CD8-positive, alpha-beta memory T cell (primary cell): ENCODE measurements around the gene MTNR1B. TPM values are rescaled to one million over a fixed set of nuclear protein-coding genes. Genes with fewer than 3 reads are reported as not detected.

Experiments used
- CTCF ChIA-PET: fragments of 350-600 bp; sonication (Branson Sonifier 250); formaldehyde crosslinking; loops from one replicate; lab custom pipeline; 2021; ENCODE audit warnings: antibody characterized with exemption; lab: Charles Lee
- POLR2A ChIA-PET: fragments of 350-600 bp; sonication (Branson Sonifier 250); formaldehyde crosslinking; loops from one replicate; lab custom pipeline; 2021; ENCODE audit warnings: antibody characterized with exemption; lab: Charles Lee
- DNase-seq, 5 donors: peaks; one replicate each; pipeline versions ENCODE4 v3.0.0 to v3.0.0-alpha.2; 2020 to 2022; ENCODE audit warnings: mixed read lengths in 1 of 5
- H3K27ac ChIP-seq: one replicate; pipeline ENCODE4 v1.7.0; 2013; ENCODE audit warnings: low read depth, mild to moderate bottlenecking, low read length, moderate library complexity
- H3K27me3 ChIP-seq: 2 replicates; pipeline ENCODE4 v1.7.0; 2013; ENCODE audit warnings: low read length, mild to moderate bottlenecking; ENCODE audit not compliant: insufficient read depth, poor library complexity, severe bottlenecking
- H3K36me3 ChIP-seq: 2 replicates; pipeline ENCODE4 v1.7.0; 2013; ENCODE audit warnings: mild to moderate bottlenecking, low read length, moderate library complexity; ENCODE audit not compliant: insufficient read depth
- H3K4me1 ChIP-seq: 2 replicates; pipeline ENCODE4 v1.7.0; 2013; ENCODE audit warnings: mild to moderate bottlenecking, low read length, moderate library complexity; ENCODE audit not compliant: insufficient read depth
- H3K4me3 ChIP-seq: 2 replicates; pipeline ENCODE4 v1.7.0; 2013; ENCODE audit warnings: mild to moderate bottlenecking, low read length
- H3K9me3 ChIP-seq: 2 replicates; pipeline ENCODE4 v1.7.0; 2013; ENCODE audit warnings: mild to moderate bottlenecking, low read length
- H3K27ac Mint-ChIP-seq, 8 donors: one replicate each; pipeline ENCODE4 v1.8.0; 2020 to 2021; ENCODE audit warnings: mixed read lengths in 8 of 8, mild to moderate bottlenecking in 6 of 8, inconsistent platforms in 3 of 8, moderate library complexity in 3 of 8
- H3K27me3 Mint-ChIP-seq, 2 donors: one replicate each; pipeline ENCODE4 v1.8.0; 2020 to 2021; ENCODE audit warnings: mixed read lengths in 2 of 2, mild to moderate bottlenecking in 1 of 2, moderate library complexity in 1 of 2
- H3K36me3 Mint-ChIP-seq, 3 donors: one replicate each; pipeline ENCODE4 v1.8.0; 2020 to 2021; ENCODE audit warnings: mixed read lengths in 3 of 3, inconsistent platforms in 1 of 3, mild to moderate bottlenecking in 1 of 3
- H3K4me1 Mint-ChIP-seq, 3 donors: one replicate each; pipeline ENCODE4 v1.8.0; 2020 to 2021; ENCODE audit warnings: mixed read lengths in 3 of 3, inconsistent platforms in 1 of 3, mild to moderate bottlenecking in 1 of 3
- H3K4me3 Mint-ChIP-seq, 7 donors: one replicate each; pipeline ENCODE4 v1.8.0; 2020 to 2021; ENCODE audit warnings: mixed read lengths in 7 of 7, mild to moderate bottlenecking in 6 of 7, moderate library complexity in 4 of 7, inconsistent platforms in 2 of 7
- H3K9me3 Mint-ChIP-seq, 5 donors: one replicate each; pipeline ENCODE4 v1.8.0; 2020 to 2022; ENCODE audit warnings: mixed read lengths in 5 of 5, mild to moderate bottlenecking in 3 of 5, moderate library complexity in 2 of 5, inconsistent platforms in 1 of 5
- polyA plus RNA-seq: library from polyadenylated mRNA; unstranded; fragments of 300-500 nt; fragmentation: Illumina TruSeq; gene quantifications from one replicate; pipeline ENCODE4 v1.2.3, GENCODE V29; 2021
- total RNA-seq, 2 experiments: library from RNA; stranded (reverse); gene quantifications; one replicate each; pipeline ENCODE4 v1.2.3, GENCODE V29; 2021

MTNR1B gene
- total RNA-seq (not detected), polyA plus RNA-seq (not detected)

DNA sequence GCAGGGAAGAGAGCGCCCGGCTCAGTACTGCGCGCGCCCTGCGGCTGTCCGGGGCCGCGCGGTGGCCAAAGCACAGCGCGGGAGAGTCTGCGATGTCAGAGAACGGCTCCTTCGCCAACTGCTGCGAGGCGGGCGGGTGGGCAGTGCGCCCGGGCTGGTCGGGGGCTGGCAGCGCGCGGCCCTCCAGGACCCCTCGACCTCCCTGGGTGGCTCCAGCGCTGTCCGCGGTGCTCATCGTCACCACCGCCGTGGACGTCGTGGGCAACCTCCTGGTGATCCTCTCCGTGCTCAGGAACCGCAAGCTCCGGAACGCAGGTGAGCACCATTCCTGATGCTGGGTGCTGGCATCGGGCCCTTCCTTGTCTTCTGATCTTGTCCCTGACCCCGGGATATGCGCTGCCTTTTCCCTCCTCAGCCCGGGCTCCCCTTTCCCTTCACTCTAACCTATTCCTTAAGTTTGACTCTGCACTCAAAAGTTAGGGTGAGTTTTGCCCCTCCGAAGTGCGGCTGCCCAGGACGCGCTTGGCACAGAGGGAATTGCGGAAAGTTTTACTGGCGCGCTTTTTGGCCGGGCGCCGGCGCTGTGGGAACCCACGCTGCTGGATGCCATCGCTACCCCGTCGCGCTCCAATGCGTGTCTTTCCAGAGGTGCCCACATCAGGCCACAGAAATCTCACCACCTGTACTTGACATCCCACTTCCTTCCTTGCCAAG lies at the start of gene MTNR1B:
Gene MTNR1B (plus strand): TSS at position 18 of the 714 bp plus-strand sequence. CDS start 75 bp downstream, at position 93.
- ChIA-PET CTCF (no interaction called here), POLR2A (no interaction called here)
- no peak for DNase-seq
- H3K27ac ChIP-seq, result no peak within 1 kb of the TSS
- Mint-ChIP-seq H3K27me3 (peaks cover 0 to 8% of the 10 kb centered on the region in 2 donors), H3K36me3 (no peaks in the 10 kb centered on the region), H3K27ac (no peak within 1 kb of the TSS), H3K9me3 (peaks cover 0 to 8% (median 0%) of the 10 kb centered on the region in 5 donors), H3K4me3 (no peak within 1 kb of the TSS), H3K4me1 (no peaks in the 10 kb centered on the region)
- H3K4me1 ChIP-seq, result no peaks in the 10 kb centered on the region
- H3K27me3 ChIP-seq, result no peaks in the 10 kb centered on the region
- H3K36me3 ChIP-seq, result no peaks in the 10 kb centered on the region
- H3K4me3 ChIP-seq, result no peak within 1 kb of the TSS
- H3K9me3 ChIP-seq, result no peaks in the 10 kb centered on the region

DNA sequence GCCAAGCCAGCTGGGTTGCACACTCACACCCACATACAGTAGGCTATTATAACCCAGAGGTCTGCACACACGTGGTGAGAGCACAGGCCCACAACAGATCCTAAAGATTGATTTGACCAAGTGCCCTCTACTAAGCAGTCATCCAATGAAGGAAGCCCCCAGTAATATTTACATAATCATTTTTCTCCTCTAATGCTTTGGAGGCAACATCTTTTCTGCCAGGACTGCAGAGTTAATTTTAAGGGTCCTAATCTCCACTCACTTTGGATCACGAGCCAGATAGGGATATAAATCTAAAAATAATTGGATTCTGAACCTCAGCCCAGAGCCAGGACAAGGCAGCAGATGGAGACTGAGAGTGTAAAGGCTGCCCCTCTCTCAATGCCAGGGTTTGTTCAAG lies 49.1 kb upstream of the MTNR1B start:
- H3K36me3 ChIP-seq, result no peaks in the 10 kb centered on the region

DNA sequence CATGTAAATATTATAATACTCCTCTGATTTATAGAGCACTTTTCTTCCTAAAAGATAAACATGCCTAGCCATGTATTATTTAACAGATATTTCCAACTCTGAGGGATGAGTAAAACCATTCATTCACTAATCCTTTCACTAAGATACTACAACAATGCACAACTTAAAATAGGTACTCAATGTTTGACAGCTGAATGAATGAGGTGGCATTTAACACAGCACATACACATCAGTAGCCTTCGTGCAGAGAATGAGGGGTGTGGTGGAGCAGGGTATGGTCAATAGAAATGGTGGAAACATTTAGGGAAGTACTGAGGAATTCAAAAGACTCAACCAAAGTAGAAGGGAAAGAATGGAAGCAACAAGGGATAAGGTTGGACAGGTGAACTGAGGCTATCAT lies 46.7 kb upstream of the MTNR1B start:
- POLR2A ChIA-PET, result no interaction called here
- H3K4me3 Mint-ChIP-seq, result no peak overlapping the region
- no peak for DNase-seq
- Histone ChIP-seq H3K27me3 (no peaks in the 10 kb centered on the region), H3K9me3 (no peaks in the 10 kb centered on the region), H3K4me1 (no peaks in the 10 kb centered on the region), H3K4me3 (no peak overlapping the region), H3K36me3 (no peaks in the 10 kb centered on the region), H3K27ac (no peak overlapping the region)
- peaks cover 3 to 22% (median 12%) of the 10 kb centered on the region in 5 donors for H3K9me3 Mint-ChIP-seq
- H3K4me1 Mint-ChIP-seq, result no peaks in the 10 kb centered on the region
- CTCF ChIA-PET, result no interaction called here
- peaks cover 0 to 4% of the 10 kb centered on the region in 2 donors for H3K27me3 Mint-ChIP-seq
- H3K27ac Mint-ChIP-seq, result no peak overlapping the region
- no peaks in the 10 kb centered on the region for H3K36me3 Mint-ChIP-seq

More for the DNA sequence above, 49.1 kb upstream of the MTNR1B start:
- peaks cover 0 to 2% of the 10 kb centered on the region in 2 donors for H3K27me3 Mint-ChIP-seq
- Histone ChIP-seq H3K9me3 (no peaks in the 10 kb centered on the region), H3K27me3 (no peaks in the 10 kb centered on the region), H3K27ac (no peak overlapping the region), H3K4me3 (no peak overlapping the region), H3K4me1 (no peaks in the 10 kb centered on the region)
- ChIA-PET CTCF (no interaction called here), POLR2A (no interaction called here)
- DNase-seq, result no peak
- H3K27ac Mint-ChIP-seq, result no peak overlapping the region
- H3K36me3 Mint-ChIP-seq, result no peaks in the 10 kb centered on the region
- H3K4me3 Mint-ChIP-seq, result no peak overlapping the region
- no peaks in the 10 kb centered on the region for H3K4me1 Mint-ChIP-seq
- peaks cover 0 to 13% (median 4%) of the 10 kb centered on the region in 5 donors for H3K9me3 Mint-ChIP-seq

DNA sequence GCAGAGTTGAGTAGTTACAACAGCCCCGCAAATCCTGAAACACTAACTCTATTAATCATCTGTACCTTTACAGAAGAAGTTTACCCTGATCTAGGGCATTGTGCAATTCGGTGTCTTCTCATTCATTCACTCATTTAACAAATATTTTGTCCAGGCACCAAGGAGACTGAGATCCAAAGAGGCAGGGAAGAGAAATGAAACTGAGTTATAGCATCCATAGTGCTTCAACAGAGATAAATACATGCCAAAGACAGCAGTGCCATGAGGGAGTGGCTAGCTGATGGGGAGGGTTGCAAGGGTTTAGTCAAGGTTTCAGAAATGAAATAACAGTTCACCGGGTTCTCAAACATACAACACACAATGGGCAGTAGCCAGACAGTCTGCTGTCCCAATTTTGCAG lies 40.2 kb upstream of the MTNR1B start:
- DNase-seq, result no peak
- POLR2A ChIA-PET, result no interaction called here
- H3K27me3 Mint-ChIP-seq, result peaks cover 0 to 4% of the 10 kb centered on the region in 2 donors
- Histone ChIP-seq H3K9me3 (no peaks in the 10 kb centered on the region), H3K36me3 (no peaks in the 10 kb centered on the region), H3K27ac (no peak overlapping the region), H3K4me3 (no peak overlapping the region), H3K27me3 (no peaks in the 10 kb centered on the region), H3K4me1 (no peaks in the 10 kb centered on the region)
- no peaks in the 10 kb centered on the region for H3K36me3 Mint-ChIP-seq
- peaks cover 3 to 17% (median 11%) of the 10 kb centered on the region in 5 donors for H3K9me3 Mint-ChIP-seq
- CTCF ChIA-PET, result no interaction called here
- no peak overlapping the region for H3K4me3 Mint-ChIP-seq
- H3K27ac Mint-ChIP-seq, result no peak overlapping the region
- H3K4me1 Mint-ChIP-seq, result no peaks in the 10 kb centered on the region

DNA sequence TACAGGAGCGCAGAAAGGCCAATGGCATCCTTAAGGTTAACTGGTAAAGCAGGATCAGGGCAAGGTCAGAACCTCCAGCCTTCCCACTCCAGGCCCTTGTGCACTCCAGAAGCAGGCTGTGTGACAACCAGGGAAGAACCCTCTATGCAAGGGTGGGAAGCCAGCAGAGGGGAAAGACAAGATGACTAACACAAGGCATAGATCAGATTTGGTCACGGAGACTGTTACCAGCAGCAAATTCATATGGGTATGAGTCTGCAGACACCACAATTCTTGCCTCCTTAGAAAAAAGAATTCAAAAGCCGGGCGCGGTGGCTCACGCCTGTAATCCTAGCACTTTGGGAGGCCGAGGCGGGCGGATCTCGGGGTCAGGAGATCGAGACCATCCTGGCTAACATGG lies 39.8 kb upstream of the MTNR1B start:
- H3K4me1 ChIP-seq, result no peaks in the 10 kb centered on the region
- ChIA-PET CTCF (no interaction called here), POLR2A (no interaction called here)
- H3K36me3 ChIP-seq, result no peaks in the 10 kb centered on the region
- Mint-ChIP-seq H3K4me3 (no peak overlapping the region), H3K9me3 (peaks cover 3 to 13% (median 9%) of the 10 kb centered on the region in 5 donors), H3K27ac (no peak overlapping the region), H3K27me3 (peaks cover 0 to 6% of the 10 kb centered on the region in 2 donors), H3K4me1 (no peaks in the 10 kb centered on the region), H3K36me3 (no peaks in the 10 kb centered on the region)
- H3K27ac ChIP-seq, result no peak overlapping the region
- no peak overlapping the region for H3K4me3 ChIP-seq
- DNase-seq, result no peak
- no peaks in the 10 kb centered on the region for H3K9me3 ChIP-seq
- H3K27me3 ChIP-seq, result no peaks in the 10 kb centered on the region

DNA sequence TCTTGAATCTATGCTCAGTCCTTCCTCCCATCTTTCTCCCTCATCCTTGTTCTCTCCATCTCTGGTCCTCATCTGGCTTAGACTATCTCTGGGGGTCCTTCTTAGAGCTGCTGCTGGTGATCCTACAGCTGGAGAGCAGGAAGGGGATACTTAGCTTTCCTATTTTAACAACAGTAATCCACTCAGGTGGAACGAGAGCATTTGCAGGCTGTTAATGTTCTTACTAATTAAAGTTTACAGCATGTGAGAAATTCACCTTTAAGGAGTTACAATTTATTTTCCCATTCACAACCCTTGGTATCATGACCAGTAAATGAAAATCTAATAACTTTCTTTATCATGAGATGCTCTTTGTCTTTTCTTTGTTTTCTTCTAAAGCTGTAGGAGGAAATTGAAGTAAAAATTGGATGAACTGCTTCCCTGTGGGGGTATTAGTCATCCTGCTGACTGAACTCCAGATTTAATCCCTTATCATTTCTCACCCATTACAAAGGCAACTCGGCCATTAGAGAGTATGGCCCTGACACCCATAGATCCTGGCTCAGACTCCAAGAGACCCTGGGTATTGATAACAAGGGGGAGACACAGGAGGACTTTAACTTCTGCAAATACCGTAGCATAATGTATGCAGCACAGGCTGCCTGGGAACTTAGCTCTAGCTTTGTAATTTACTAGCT lies 37.6 kb upstream of the MTNR1B start:
- DNase-seq, result no peak
- ChIA-PET POLR2A (no interaction called here), CTCF (no interaction called here)
- H3K4me1 ChIP-seq, result no peaks in the 10 kb centered on the region
- no peaks in the 10 kb centered on the region for H3K4me1 Mint-ChIP-seq
- H3K4me3 Mint-ChIP-seq, result no peak overlapping the region
- no peaks in the 10 kb centered on the region for H3K36me3 Mint-ChIP-seq
- H3K9me3 ChIP-seq, result no peaks in the 10 kb centered on the region
- no peak overlapping the region for H3K27ac ChIP-seq
- no peak overlapping the region for H3K27ac Mint-ChIP-seq
- no peaks in the 10 kb centered on the region for H3K36me3 ChIP-seq
- peaks cover 0 to 4% of the 10 kb centered on the region in 2 donors for H3K27me3 Mint-ChIP-seq
- peaks cover 0 to 4% (median 1%) of the 10 kb centered on the region in 5 donors for H3K9me3 Mint-ChIP-seq
- H3K27me3 ChIP-seq, result no peaks in the 10 kb centered on the region
- no peak overlapping the region for H3K4me3 ChIP-seq

DNA sequence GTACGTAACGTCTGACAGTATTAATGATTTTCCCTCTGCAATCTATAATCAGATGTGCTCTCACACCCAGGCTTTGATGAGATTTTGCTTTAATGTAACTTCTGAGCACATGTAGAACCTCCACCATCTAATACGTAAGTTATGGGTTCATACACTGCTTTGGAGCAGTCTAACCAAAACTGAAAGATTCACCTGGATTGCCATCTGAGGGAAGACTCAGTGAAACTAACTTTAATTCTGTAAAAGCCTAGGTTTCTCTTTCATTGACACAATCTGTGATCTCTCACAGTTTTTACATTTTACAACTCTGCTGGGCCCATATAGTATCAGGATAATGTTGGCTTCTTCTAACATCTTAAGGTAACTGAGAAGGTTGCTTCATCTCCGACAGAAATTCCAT lies 30.1 kb upstream of the MTNR1B start:
- H3K36me3 ChIP-seq, result no peaks in the 10 kb centered on the region
- no peak overlapping the region for H3K4me3 ChIP-seq
- no peak overlapping the region for H3K4me3 Mint-ChIP-seq
- H3K27me3 ChIP-seq, result no peaks in the 10 kb centered on the region
- H3K27me3 Mint-ChIP-seq, result peaks cover 1 to 6% of the 10 kb centered on the region in 2 donors
- H3K9me3 ChIP-seq, result no peaks in the 10 kb centered on the region
- H3K4me1 ChIP-seq, result no peaks in the 10 kb centered on the region
- DNase-seq, result no peak
- ChIA-PET POLR2A (no interaction called here), CTCF (no interaction called here)
- H3K27ac ChIP-seq, result no peak overlapping the region
- no peaks in the 10 kb centered on the region for H3K36me3 Mint-ChIP-seq
- H3K9me3 Mint-ChIP-seq, result peaks cover 0 to 11% (median 5%) of the 10 kb centered on the region in 5 donors
- H3K4me1 Mint-ChIP-seq, result no peaks in the 10 kb centered on the region
- no peak overlapping the region for H3K27ac Mint-ChIP-seq
